GM21619 (cell line): ENCODE data around the gene P2RY6.
"Not testable (repeated sequence)": the region's sequence is repeated elsewhere in the genome, so short reads cannot be mapped to it uniquely, and the experiment has no call there.

Source experiments
- ATAC-seq: cut with Tn5 transposase; IDR thresholded peaks from one replicate; pipeline ENCODE4 v1.9.1; 2021; ENCODE audit not compliant: unreplicated experiment

The P2RY6 gene

GRCh38 chr11:73259406-73260126 is 12.6 kb upstream of the P2RY6 start:
- ATAC-seq: no peak

- no peak for ATAC-seq
Observed at GRCh38 chr11:73260127-73260457, 12.0 kb upstream of the P2RY6 start.

DNA sequence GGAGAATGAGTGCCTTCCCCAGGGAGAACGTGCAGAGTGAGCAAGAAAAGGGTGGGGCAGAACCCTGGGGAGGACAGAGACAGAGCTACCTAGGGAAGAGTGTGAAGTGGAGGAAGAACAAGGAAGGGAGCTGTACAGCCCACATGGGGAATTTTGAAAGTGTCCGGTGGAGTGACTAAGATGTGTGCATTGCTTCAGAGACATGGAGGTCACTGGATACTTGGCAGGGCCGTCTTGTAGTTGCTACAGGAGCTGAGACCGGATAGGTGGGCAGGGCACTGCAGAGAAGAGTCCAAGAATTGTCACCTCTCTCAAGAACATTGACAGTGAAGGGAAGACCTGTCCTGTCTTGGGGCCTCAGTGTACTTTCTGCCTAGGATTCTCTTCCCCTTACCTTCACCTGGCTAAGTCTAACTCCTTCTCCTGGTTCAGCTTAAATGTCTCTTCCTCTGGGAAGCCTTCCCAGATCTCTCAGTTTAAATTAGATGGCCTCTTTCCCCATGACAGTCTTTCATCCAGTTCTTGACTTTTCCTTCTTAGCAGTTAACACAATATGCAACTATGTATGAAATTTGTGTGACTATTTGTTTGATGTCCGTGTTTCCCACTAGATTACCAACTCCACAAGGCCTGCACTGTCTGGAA is 9.2 kb upstream of the P2RY6 start:
- no peak for ATAC-seq

DNA sequence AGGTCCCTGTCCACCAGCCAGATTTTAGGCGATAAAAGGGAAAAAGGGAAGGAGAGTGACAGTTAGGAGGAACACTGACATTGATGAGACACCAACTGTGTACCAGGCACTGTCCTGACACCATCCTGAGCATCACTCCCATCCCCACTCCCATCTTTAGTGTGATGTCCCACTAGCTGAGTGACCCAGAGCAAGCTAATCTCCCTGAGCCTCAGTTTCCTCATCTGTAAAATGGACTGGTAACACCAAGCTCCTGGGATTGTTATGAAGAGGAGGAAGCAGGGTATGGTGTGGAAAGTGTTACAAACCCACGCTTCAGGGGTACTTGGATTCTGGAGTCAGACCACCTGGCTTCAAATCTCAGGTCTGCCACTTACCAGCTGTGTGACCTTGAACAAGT is 8.5 kb upstream of the P2RY6 start:
- no peak for ATAC-seq

DNA sequence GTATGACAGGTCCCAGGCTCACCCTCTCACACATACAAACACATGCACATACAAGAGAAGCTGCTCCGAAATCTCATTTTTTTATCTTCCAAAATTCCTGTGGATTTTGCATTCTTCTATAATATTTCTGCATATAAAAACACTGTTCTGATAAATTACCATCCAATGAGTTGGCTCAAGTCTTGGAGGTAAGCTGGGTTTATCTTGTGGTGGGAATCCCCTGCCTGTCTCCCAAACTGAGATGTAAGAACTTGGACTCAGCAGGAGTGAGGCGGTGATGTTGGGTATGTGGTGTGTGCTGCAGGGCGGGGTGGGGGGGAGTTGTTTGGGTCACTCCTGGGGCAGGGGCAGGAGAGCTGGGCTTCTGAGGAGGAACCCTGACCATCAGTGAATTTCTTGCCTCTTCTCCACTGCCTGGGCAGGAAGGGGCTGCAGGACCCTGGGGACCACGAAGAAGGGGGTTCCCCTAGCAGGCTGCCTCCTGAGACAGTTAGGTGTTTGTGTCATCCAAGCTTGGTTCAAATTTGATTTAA is 6.8 kb upstream of the P2RY6 start:
- ATAC-seq: no peak

- no peak for ATAC-seq
Observed at GRCh38 chr11:73265853-73266645, 6.1 kb upstream of the P2RY6 start.

GRCh38 chr11:73266646-73267020 is 5.5 kb upstream of the P2RY6 start:
- ATAC-seq: no peak

GRCh38 chr11:73267122-73267846 is 4.9 kb upstream of the P2RY6 start:
- ATAC-seq: no peak

GRCh38 chr11:73267906-73268540 is 4.1 kb upstream of the P2RY6 start:
- ATAC-seq: no peak

- no peak for ATAC-seq
Observed at GRCh38 chr11:73268671-73269271, 3.4 kb upstream of the P2RY6 start.

DNA sequence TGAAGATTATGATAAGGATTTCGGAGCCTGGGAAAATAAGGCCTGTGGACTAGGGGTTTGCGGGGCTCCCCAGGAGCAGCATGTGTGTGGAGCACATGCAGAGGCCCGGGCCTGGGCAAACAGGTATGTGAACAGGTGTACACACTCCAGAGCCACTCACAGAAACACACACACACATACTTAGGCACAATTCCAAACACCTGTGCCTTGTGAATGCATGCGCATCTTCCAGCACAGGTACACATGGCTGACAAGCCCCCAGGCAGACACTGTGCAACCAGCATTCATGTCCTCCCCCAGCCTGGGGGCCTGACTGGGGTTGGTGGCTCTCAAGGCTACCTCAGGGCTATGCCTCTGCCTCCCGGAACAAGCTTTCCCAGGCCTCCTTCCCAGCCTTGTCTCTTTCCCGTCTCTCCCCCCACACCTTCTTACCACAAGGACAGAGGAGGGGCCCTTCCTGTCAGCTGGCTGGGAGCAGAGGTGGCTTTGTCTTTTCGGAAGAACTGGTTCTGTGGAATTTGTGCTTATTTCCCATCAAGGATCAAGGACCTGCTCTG is 2.6 kb upstream of the P2RY6 start:
- no peak for ATAC-seq

DNA sequence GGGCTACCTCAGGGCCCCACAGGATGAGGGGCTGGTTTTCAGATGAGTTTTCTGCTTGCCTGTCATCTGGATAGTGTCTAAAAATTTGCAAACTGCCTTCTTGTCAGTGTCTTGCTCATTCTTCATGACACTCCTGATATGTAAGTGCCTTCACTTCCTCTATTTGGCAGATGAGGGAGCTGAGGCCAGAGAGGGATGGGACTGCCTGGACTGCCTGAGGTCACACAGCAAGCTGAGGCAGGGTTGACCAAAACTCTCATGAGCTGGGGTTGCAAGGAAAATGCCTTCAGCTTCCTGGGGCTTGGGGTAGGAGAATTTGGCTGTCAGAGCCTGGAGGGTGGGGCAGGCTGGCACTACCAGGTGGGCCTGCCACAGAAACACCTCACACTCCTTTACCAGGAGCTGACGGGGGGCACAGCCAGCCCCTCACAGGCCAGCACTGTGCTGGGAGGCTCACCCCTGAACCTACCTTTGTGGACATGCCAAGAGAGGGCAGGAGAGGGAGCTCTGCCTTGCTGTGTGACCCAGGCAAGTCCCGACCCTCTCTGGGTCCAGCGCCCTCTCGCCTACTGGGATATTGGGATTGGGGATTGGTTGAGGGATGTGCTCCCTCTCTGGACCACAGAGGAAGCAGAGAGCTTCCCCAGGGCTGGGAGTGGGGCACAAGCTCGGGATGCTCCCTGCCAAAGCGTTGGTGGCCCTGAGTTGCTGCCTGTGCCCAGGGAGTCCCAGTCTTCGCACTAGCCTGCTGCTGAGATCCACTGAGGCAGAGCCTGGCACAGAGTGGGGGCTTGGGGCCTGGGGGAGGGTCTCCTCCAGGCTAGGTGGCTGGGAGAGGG is 1.9 kb upstream of the P2RY6 start:
- ATAC-seq: no peak

- ATAC-seq: no peak
Observed at GRCh38 chr11:73270855-73271477, 1.2 kb upstream of the P2RY6 start.

DNA sequence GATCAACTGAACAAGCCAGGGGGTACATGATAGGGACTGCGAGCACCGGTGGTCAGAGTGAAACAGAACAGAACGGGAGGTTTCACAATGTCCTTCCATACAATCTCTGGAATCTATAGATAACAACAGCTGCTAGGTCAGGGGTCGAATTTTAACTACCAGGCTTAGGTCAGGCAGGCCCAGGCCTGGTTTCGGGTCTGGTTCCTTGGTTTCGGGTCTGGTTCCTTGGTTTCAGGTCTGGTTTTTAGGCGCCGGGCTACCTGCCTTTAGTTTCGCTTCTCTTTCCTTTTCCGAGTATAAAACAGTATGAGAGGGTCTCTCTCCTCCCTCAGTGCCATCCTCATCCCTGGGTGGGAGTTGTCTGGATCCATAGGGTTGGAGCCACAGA is 666 bp upstream of the P2RY6 start:
- ATAC-seq: not testable (repeated sequence)

DNA sequence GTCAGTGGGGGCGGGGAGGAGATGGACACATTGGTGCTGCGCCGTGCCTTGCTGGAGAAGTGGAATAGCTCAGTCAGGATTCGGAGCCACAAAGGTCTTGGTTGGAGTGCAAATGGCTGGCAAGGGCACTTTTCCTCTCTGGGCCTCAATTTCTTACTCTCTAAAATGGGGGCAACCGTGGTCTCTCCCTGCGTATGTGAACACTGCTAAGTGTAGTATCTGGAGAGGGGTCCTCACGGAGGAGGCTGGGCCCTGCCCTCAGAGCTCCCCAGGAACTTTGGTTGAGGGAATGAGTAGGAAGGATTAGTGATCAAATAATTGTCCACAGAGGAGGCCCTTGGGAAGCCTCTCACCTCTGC is 521 bp downstream of the P2RY6 start:
- ATAC-seq: no peak

- no peak for ATAC-seq
Observed at GRCh38 chr11:73273222-73273895, 1.2 kb downstream of the P2RY6 start.

GRCh38 chr11:73274191-73274590 is 2.1 kb downstream of the P2RY6 start:
- not testable (repeated sequence) for ATAC-seq

- no peak for ATAC-seq
Observed at GRCh38 chr11:73274722-73275380, 2.7 kb downstream of the P2RY6 start.
